ENCODE data around the gene PCGF5. TPM values are rescaled to one million over a fixed set of nuclear protein-coding genes. Genes with fewer than 3 reads are reported as not detected.
"Not testable (repeated sequence)": the region's sequence is repeated elsewhere in the genome, so short reads cannot be mapped to it uniquely, and the experiment has no call there.

Gene PCGF5
- total RNA-seq, 2 donors from 2014 or later, result 48.7 to 71.7 TPM

- H3K27me3 ChIP-seq, result no peaks in the 10 kb centered on the region
- intact Hi-C loops (cut with DNase I), result no loop called here
- H3K36me3 ChIP-seq, result no peaks in the 10 kb centered on the region
- DNase-seq, result no peak
- no peak overlapping the region for H3K4me3 ChIP-seq
- no peaks in the 10 kb centered on the region for H3K4me1 ChIP-seq
- H3K27ac ChIP-seq, result no peak overlapping the region
- no peaks in the 10 kb centered on the region for H3K9me3 ChIP-seq
- TF ChIP-seq CTCF (IDR thresholded peaks at IDR 0.05), result no peak
- H3K9ac ChIP-seq (ENCODE audit: low read depth in 2 of 2, low read length in 2 of 2), result no peak overlapping the region
These were observed 97.1 kb downstream of the PCGF5 start for GRCh38 chr10:91317541-91317940.

GRCh38 chr10:91319336-91319735 is 98.9 kb downstream of the PCGF5 start:
- H3K36me3 ChIP-seq, result no peaks in the 10 kb centered on the region
- TF ChIP-seq CTCF (IDR thresholded peaks at IDR 0.05), result no peak
- DNase-seq, result no peak
- H3K27me3 ChIP-seq, result no peaks in the 10 kb centered on the region
- H3K9ac ChIP-seq (ENCODE audit: low read depth in 2 of 2, low read length in 2 of 2), result no peak overlapping the region
- intact Hi-C loops (cut with DNase I), result no loop called here
- no peak overlapping the region for H3K27ac ChIP-seq
- no peaks in the 10 kb centered on the region for H3K4me1 ChIP-seq
- no peaks in the 10 kb centered on the region for H3K9me3 ChIP-seq
- no peak overlapping the region for H3K4me3 ChIP-seq

- H3K4me3 ChIP-seq; intact Hi-C loops (cut with DNase I); H3K9ac ChIP-seq (ENCODE audit: low read depth in 2 of 2, low read length in 2 of 2); H3K27me3 ChIP-seq; H3K36me3 ChIP-seq; H3K9me3 ChIP-seq; H3K4me1 ChIP-seq; H3K27ac ChIP-seq; DNase-seq: not testable (repeated sequence)
These were observed 102.9 kb downstream of the PCGF5 start for GRCh38 chr10:91323293-91323905.

GRCh38 chr10:91328320-91328984 is 108.0 kb downstream of the PCGF5 start:
- Histone ChIP-seq H3K9me3 (no peaks in the 10 kb centered on the region), H3K4me1 (no peaks in the 10 kb centered on the region), H3K9ac (ENCODE audit: low read depth in 2 of 2, low read length in 2 of 2) (no peak overlapping the region), H3K27me3 (no peaks in the 10 kb centered on the region), H3K36me3 (no peaks in the 10 kb centered on the region), H3K4me3 (no peak overlapping the region), H3K27ac (no peak overlapping the region)
- intact Hi-C loops (cut with DNase I), result no loop called here
- no peak for TF ChIP-seq CTCF (IDR thresholded peaks at IDR 0.05)
- no peak for DNase-seq

Other genes starting within 250 kb of the PCGF5 start
- 1 to 10 TPM; 2.5 to 5.6 TPM for gene HECTD2, start 189.7 kb downstream of the PCGF5 start, total RNA-seq